GM18519 (cell line): ENCODE results near the gene TFAP2C.
"Not testable (repeated sequence)": the region's sequence is repeated elsewhere in the genome, so short reads cannot be mapped to it uniquely, and the experiment has no call there.

Experiments
- ATAC-seq: cut with Tn5 transposase; IDR thresholded peaks from one replicate; pipeline ENCODE4 v1.9.1; 2021; ENCODE audit warnings: mild to moderate bottlenecking, moderate library complexity; ENCODE audit not compliant: unreplicated experiment, low FRiP score

Gene TFAP2C

GRCh38 chr20:56614196-56614595 lies 14.9 kb upstream of the TFAP2C start:
- ATAC-seq = no peak

GRCh38 chr20:56616716-56617115 lies 12.4 kb upstream of the TFAP2C start:
- no peak for ATAC-seq

- ATAC-seq = no peak
Observed at GRCh38 chr20:56617489-56617888, 11.6 kb upstream of the TFAP2C start.

GRCh38 chr20:56621730-56622129 lies 7.4 kb upstream of the TFAP2C start:
- ATAC-seq = no peak

- ATAC-seq = not testable (repeated sequence)
Observed at GRCh38 chr20:56623930-56624329, 5.2 kb upstream of the TFAP2C start.

- no peak for ATAC-seq
Observed at GRCh38 chr20:56624786-56625681, 4.1 kb upstream of the TFAP2C start.

- no peak for ATAC-seq
Observed at GRCh38 chr20:56625837-56626236, 3.3 kb upstream of the TFAP2C start.

GRCh38 chr20:56626367-56627121 lies 2.6 kb upstream of the TFAP2C start:
- ATAC-seq = no peak

GRCh38 chr20:56627122-56628014 lies 1.7 kb upstream of the TFAP2C start:
- ATAC-seq = no peak

GRCh38 chr20:56628015-56628872 lies 862 bp upstream of the TFAP2C start:
- ATAC-seq = no peak

- ATAC-seq = no peak
Observed at GRCh38 chr20:56629464-56630085, 469 bp downstream of the TFAP2C start.

- no peak for ATAC-seq
Observed at GRCh38 chr20:56630086-56630493, 984 bp downstream of the TFAP2C start.

GRCh38 chr20:56630506-56631317 lies 1.6 kb downstream of the TFAP2C start:
- no peak for ATAC-seq

GRCh38 chr20:56631318-56631989 lies 2.3 kb downstream of the TFAP2C start:
- no peak for ATAC-seq

GRCh38 chr20:56631990-56632327 lies 2.9 kb downstream of the TFAP2C start:
- no peak for ATAC-seq

GRCh38 chr20:56634307-56634706 lies 5.2 kb downstream of the TFAP2C start:
- ATAC-seq = no peak

GRCh38 chr20:56634735-56635385 lies 5.8 kb downstream of the TFAP2C start:
- no peak for ATAC-seq

GRCh38 chr20:56636716-56637115 lies 7.6 kb downstream of the TFAP2C start:
- no peak for ATAC-seq
